Measurements from ENCODE around the gene CHRDL2. TPM values are rescaled to one million over a fixed set of nuclear protein-coding genes. Genes with fewer than 3 reads are reported as not detected.

The CHRDL2 gene
- total RNA-seq, 1 experiment from 2014 or later: 0.39 TPM

- H3K9me3 ChIP-seq (ENCODE audit: control insufficient read depth, low read depth, low read length): no peaks in the 10 kb centered on the region
- H4K91ac ChIP-seq (ENCODE audit: insufficient read length, low read depth, low read length): no peak overlapping the region
- Mint-ChIP-seq H3K4me1 (no peaks in the 10 kb centered on the region), H3K27me3 (ENCODE audit: low read depth) (no peaks in the 10 kb centered on the region), H3K9me3 (no peaks in the 10 kb centered on the region), H3K27ac (no peak overlapping the region; a peak in 1 of 7 replicates), H3K4me3 (no peak overlapping the region), H3K36me3 (ENCODE audit: insufficient read depth in 1 of 3, low read depth in 3 of 3) (no peaks in the 10 kb centered on the region)
- H4K20me1 ChIP-seq (ENCODE audit: control insufficient read depth, insufficient read depth, insufficient read length): no peaks in the 10 kb centered on the region
- no peak overlapping the region for H4K5ac ChIP-seq (ENCODE audit: insufficient read length, low read depth, low read length)
- no peak overlapping the region for H2AK5ac ChIP-seq (ENCODE audit: insufficient read length, low read length)
- no peak overlapping the region for H2BK20ac ChIP-seq (ENCODE audit: low read depth, low read length, poor library complexity, severe bottlenecking)
- H3K18ac ChIP-seq (ENCODE audit: insufficient read length, low read depth, low read length): no peak overlapping the region
- H3K79me2 ChIP-seq (ENCODE audit: insufficient read depth, low read length): 0 out of 2 replicates have a peak, but pooled peaks cover 3% of the 10 kb centered on the region
- no peak overlapping the region for H3K4me2 ChIP-seq (ENCODE audit: insufficient read depth, insufficient read length, low read length)
- no peak overlapping the region for H3K14ac ChIP-seq (ENCODE audit: insufficient read depth, low read length)
- H3K23ac ChIP-seq (ENCODE audit: insufficient read length, low read depth, low read length): no peak overlapping the region
- no peak for TF ChIP-seq CTCF (conservative IDR thresholded peaks at IDR 0.05)
- H3K79me1 ChIP-seq (ENCODE audit: insufficient read depth, low read depth, low read length, poor library complexity, severe bottlenecking): peaks cover 3% of the 10 kb centered on the region
- no peak overlapping the region for H3T11ph ChIP-seq (ENCODE audit: low read length)
- no peak overlapping the region for H3K4ac ChIP-seq (ENCODE audit: low read depth, low read length)
- H3K56ac ChIP-seq (ENCODE audit: insufficient read length, low read depth, low read length): no peak overlapping the region
- no peak overlapping the region for H4K8ac ChIP-seq (replicated peaks; ENCODE audit: insufficient read length, low read depth, low read length)
- H3K9ac ChIP-seq (ENCODE audit: extremely low read depth, insufficient read length, low read length): no peak overlapping the region
- no peak overlapping the region for H2BK15ac ChIP-seq (ENCODE audit: low read depth, low read length)
- no peaks in the 10 kb centered on the region for H3K27me3 ChIP-seq (ENCODE audit: insufficient read depth, low read length)
- H2BK12ac ChIP-seq (ENCODE audit: insufficient read length, low read depth, low read length): no peak overlapping the region
- no peak overlapping the region for H3K27ac ChIP-seq (ENCODE audit: insufficient read length, low read depth, low read length)
- no peaks in the 10 kb centered on the region for H3K4me1 ChIP-seq (ENCODE audit: insufficient read depth, low read length)
- H2BK120ac ChIP-seq (ENCODE audit: low read depth, low read length, poor library complexity, severe bottlenecking): no peak overlapping the region
- H2AFZ ChIP-seq (ENCODE audit: low read length): no peak overlapping the region
- H2BK5ac ChIP-seq (ENCODE audit: insufficient read length, low read length): no peak overlapping the region
- no peak for DNase-seq
- no peaks in the 10 kb centered on the region for H3K23me2 ChIP-seq (ENCODE audit: insufficient read length, low read depth, low read length, poor library complexity, severe bottlenecking)
Measured at GRCh38 chr11:74776546-74776945, 45.3 kb upstream of the CHRDL2 start.
